GM21576 (cell line): ENCODE measurements around the gene NRP2.

Experiments
- ATAC-seq: cut with Tn5 transposase; IDR thresholded peaks from one replicate; pipeline ENCODE4 v1.9.1; 2021; ENCODE audit warnings: mild to moderate bottlenecking, moderate library complexity; ENCODE audit not compliant: unreplicated experiment

The NRP2 gene

GRCh38 chr2:205770577-205770976 lies 88.3 kb downstream of the NRP2 start:
- ATAC-seq = no peak

GRCh38 chr2:205771031-205771430 lies 88.7 kb downstream of the NRP2 start:
- ATAC-seq = no peak

GRCh38 chr2:205771666-205772065 lies 89.4 kb downstream of the NRP2 start:
- ATAC-seq = no peak

- no peak for ATAC-seq
These were observed 90.7 kb downstream of the NRP2 start for GRCh38 chr2:205772983-205773382.

GRCh38 chr2:205773989-205774388 lies 91.7 kb downstream of the NRP2 start:
- no peak for ATAC-seq

GRCh38 chr2:205775097-205775877 lies 93.0 kb downstream of the NRP2 start:
- no peak for ATAC-seq

GRCh38 chr2:205776139-205776538 lies 93.8 kb downstream of the NRP2 start:
- ATAC-seq = no peak

- ATAC-seq = no peak
These were observed 94.4 kb downstream of the NRP2 start for GRCh38 chr2:205776720-205777119.

- ATAC-seq = no peak
These were observed 96.1 kb downstream of the NRP2 start for GRCh38 chr2:205778356-205778755.

- ATAC-seq = no peak
These were observed 98.3 kb downstream of the NRP2 start for GRCh38 chr2:205780645-205781044.

- no peak for ATAC-seq
These were observed 99.1 kb downstream of the NRP2 start for GRCh38 chr2:205781244-205781931.

- no peak for ATAC-seq
These were observed 100.6 kb downstream of the NRP2 start for GRCh38 chr2:205782941-205783340.

- ATAC-seq = no peak
These were observed 101.7 kb downstream of the NRP2 start for GRCh38 chr2:205783872-205784499.

- no peak for ATAC-seq
These were observed 103.4 kb downstream of the NRP2 start for GRCh38 chr2:205785507-205786260.

- ATAC-seq = no peak
These were observed 104.7 kb downstream of the NRP2 start for GRCh38 chr2:205786976-205787375.

- no peak for ATAC-seq
These were observed 105.5 kb downstream of the NRP2 start for GRCh38 chr2:205787761-205788160.

GRCh38 chr2:205789906-205790305 lies 107.6 kb downstream of the NRP2 start:
- ATAC-seq = no peak

GRCh38 chr2:205792908-205793307 lies 110.6 kb downstream of the NRP2 start:
- ATAC-seq = no peak

GRCh38 chr2:205796805-205797313 lies 114.6 kb downstream of the NRP2 start:
- no peak for ATAC-seq

GRCh38 chr2:205797866-205798265 lies 115.6 kb downstream of the NRP2 start:
- ATAC-seq = no peak

- no peak for ATAC-seq
These were observed 117.9 kb downstream of the NRP2 start for GRCh38 chr2:205800224-205800623.
